Coronary artery (tissue), 2 donors: ENCODE data around the gene MS4A7.

Experiments used
- DNase-seq: peaks from one replicate; pipeline ENCODE4 v3.0.0-alpha.2; 2017; ENCODE audit warnings: low spot score
- H3K27ac ChIP-seq, 2 donors: fragments of 200-600 bp; sonication (generic); one replicate each; pipeline ENCODE4 v1.5.1; 2016 to 2019
- H3K4me3 ChIP-seq: fragments of 200-600 bp; sonication (generic); 2 replicates; pipeline ENCODE4 v1.5.1; 2016; ENCODE audit warnings: mild to moderate bottlenecking, moderate library complexity
- TF ChIP-seq, protein P1 (sequence below): fragments of 200-600 bp; sonication (generic); IDR thresholded peaks from one replicate; pipeline ENCODE4 v1.5.1; 2019; ENCODE audit warnings: antibody characterized with exemption

MS4A7 gene

DNA sequence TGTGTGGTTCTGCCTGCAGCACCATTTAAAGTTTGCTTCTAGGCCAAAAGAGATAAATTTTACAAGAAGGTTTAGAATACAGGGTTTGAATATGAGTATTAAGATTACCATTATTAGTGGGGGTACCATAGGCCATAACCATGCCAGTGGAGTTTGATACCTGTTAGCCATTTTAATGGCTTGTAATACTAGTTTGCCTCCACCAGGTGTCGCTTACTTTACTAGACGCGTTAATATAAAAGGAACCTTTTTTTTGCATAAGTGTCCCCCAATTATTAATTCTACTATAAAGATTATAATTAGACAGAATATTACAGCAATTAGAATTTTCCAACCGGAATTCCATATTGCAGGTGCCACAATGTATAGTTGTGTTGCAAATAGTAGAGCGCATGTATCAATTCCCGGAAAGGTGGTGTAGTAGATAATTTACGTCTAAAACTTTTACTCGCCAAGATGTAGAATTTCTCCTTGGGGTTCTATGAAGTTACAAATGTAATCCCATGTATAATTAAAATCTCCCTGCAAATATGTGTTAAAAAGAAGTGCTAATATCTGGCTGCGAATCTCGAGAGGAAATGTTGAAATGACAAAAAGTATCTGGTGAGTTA is 35.1 kb upstream of the MS4A7 start:
- DNase-seq, result no peak
- Histone ChIP-seq H3K4me3 (no peak overlapping the region), H3K27ac (no peak overlapping the region)
- TF ChIP-seq, protein P1, sequence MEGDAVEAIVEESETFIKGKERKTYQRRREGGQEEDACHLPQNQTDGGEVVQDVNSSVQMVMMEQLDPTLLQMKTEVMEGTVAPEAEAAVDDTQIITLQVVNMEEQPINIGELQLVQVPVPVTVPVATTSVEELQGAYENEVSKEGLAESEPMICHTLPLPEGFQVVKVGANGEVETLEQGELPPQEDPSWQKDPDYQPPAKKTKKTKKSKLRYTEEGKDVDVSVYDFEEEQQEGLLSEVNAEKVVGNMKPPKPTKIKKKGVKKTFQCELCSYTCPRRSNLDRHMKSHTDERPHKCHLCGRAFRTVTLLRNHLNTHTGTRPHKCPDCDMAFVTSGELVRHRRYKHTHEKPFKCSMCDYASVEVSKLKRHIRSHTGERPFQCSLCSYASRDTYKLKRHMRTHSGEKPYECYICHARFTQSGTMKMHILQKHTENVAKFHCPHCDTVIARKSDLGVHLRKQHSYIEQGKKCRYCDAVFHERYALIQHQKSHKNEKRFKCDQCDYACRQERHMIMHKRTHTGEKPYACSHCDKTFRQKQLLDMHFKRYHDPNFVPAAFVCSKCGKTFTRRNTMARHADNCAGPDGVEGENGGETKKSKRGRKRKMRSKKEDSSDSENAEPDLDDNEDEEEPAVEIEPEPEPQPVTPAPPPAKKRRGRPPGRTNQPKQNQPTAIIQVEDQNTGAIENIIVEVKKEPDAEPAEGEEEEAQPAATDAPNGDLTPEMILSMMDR, result no peak

DNA sequence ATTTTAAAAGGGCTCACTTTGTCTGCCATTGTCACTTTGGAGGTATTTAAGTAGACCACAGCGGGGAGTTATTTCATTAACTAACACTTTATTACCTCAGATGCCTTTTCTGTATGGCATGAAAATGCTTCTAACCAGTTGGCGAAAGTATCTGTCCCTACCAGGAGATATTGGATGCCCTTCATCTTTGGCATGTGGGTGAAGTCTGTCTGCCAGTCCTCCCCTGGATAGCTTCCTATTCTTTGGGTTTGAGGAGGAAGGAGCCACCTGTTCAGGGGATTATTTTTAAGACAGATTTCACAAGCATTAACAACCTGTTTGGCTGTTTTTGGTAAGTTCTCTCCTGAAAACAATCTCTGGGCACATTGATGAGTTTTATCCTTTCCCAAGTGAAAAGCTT is 34.2 kb upstream of the MS4A7 start:
- TF ChIP-seq, protein P1, result no peak
- no peak overlapping the region for H3K4me3 ChIP-seq
- H3K27ac ChIP-seq, result no peak overlapping the region
- no peak for DNase-seq

DNA sequence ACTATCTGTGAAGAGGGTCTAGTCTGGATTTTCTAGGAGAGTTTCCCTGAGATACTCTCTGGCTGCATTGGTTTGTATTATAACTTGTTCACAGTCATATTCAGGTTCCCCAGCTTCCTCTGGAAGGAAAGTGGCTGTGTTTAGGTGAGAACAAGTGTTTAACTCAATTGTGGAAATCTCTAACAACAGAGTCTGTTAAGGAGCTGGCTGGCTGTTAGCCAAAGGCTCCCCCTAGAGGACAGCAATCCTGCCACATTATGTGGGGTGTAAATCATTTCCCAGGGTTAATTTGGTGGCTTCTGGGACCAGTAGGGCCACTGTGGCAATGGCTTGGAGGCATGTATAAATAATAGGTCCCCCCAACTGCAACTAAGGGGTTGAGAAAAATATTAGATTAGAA is 32.8 kb upstream of the MS4A7 start:
- TF ChIP-seq, protein P1, result no peak
- no peak overlapping the region for H3K4me3 ChIP-seq
- H3K27ac ChIP-seq, result no peak overlapping the region
- DNase-seq, result no peak

DNA sequence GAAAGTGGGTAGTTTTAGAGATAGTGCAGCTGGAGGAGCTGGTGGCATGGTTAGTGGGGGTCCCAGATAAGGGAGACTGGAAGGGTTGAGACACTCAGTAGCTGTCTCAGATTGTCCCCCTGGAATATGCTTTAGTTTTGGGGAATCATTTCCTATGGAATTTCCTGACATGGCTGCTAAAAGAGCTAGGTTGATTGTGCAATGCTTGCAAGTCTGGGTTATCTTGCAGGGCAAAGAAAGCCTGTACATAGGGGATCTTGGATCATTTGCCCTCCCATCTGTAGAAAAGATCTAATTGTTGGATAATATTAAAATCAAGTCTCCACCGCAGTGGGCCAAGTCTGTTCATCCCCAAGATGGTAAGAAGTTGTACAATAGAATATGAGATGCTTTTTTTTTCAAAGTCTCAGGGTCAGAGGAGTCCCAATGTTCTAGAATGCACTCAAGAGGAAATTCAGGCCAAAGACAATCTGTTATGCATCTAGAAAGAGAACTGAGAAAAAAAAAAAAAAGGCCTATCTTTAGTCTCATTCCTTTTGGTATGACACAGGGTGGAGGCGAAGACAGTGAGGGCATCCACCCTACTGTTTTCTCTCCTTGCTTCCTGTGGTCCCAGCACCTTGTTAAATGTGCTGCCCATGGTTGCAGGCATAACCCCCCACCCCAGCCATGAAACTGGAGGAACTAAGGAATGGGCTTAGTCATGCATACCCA is 31.1 kb upstream of the MS4A7 start:
- Histone ChIP-seq H3K27ac (no peak overlapping the region), H3K4me3 (no peak overlapping the region)
- DNase-seq, result no peak
- TF ChIP-seq, protein P1, result no peak

DNA sequence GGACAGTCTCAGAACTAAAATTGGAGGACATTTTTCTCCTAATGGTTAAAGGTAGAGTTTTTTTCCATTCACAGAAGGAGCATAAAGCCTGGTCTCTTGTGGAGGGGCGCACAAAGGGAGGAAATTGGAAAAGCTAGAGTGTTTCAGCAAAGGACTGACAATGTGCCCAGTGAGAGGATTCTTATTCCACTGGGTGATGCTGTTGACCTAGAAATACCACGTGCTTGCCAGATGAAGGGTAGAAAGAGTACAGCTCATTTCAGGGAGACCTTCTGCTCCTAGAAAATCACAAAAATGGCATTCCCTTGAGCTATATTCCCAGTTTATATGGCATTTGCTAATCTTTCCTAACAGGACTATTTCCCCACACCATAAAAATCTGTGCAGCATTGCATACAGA is 30.2 kb upstream of the MS4A7 start:
- DNase-seq, result no peak
- Histone ChIP-seq H3K27ac (no peak overlapping the region), H3K4me3 (no peak overlapping the region)
- TF ChIP-seq, protein P1, result no peak

DNA sequence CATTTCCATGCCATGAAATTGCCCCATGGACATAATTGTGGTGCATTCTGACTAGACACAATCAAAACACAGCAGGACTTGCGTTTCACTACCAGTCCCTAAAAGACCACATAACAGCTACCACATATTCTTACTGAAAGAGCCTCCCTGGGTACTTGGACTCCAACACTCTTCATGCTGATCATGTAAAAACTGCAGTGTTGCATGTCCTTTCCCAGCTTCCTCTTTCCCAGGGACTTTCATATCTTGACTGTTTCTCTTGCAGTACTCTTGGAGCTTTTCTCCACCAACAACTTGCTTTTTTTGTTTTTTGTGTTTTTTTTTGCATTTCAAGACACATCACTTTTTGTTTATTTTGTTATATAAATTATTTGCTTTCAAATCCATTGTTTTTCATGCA is 28.3 kb upstream of the MS4A7 start:
- TF ChIP-seq, protein P1, result no peak
- Histone ChIP-seq H3K27ac (no peak overlapping the region), H3K4me3 (no peak overlapping the region)
- DNase-seq, result no peak

DNA sequence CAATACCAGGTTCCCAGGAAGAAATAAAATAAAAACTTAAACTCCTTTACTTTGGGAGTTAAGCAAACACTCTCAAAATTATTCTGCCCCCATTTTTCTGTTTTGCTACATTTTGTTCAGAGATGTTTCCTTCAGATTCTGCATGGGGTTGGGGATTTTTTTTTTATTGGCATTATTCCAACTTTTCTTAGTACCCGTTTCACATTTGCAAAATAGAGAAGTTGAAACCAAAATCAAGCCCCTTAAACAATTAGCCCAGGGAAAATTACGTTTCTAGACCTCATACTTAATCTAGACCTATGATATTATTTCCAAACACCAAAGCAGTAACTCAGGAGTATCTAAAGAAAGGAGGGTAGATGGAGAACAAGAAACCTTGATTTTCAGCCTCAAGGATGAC is 20.6 kb upstream of the MS4A7 start:
- no peak for DNase-seq
- TF ChIP-seq, protein P1, result no peak
- Histone ChIP-seq H3K27ac (no peak overlapping the region), H3K4me3 (no peak overlapping the region)
